OCI-LY7 (cell line): Measurements from ENCODE around the gene IQSEC1. TPM values are rescaled to one million over a fixed set of nuclear protein-coding genes. Genes with fewer than 3 reads are reported as not detected.

Experiments used
- BruUV-seq: library from RNA; stranded (reverse); fragments of 400-500 nt; replicated peaks from 2 replicates; lab custom pipeline; 2021; lab: Mats Ljungman, UMichigan
- CTCF ChIA-PET: fragments of 300-600 bp; sonication (Branson Sonifier 250); formaldehyde crosslinking; loops from one replicate; lab custom pipeline; 2022; ENCODE audit warnings: antibody characterized with exemption; ENCODE audit not compliant: unreplicated experiment; lab: Charles Lee
- POLR2A ChIA-PET: fragments of 300-600 bp; sonication (Branson Sonifier 250); formaldehyde crosslinking; loops from one replicate; lab custom pipeline; 2022; ENCODE audit warnings: antibody characterized with exemption; lab: Charles Lee
- DNase-seq: peaks from one replicate; pipeline ENCODE4 v3.0.0-alpha.2; 2015; ENCODE audit warnings: low spot score
- H2AFZ ChIP-seq: fragments of 200-600 bp; sonication (generic), shearing (Covaris generic); 2 replicates; pipeline ENCODE4 v1.6.1; 2014; ENCODE audit warnings: mild to moderate bottlenecking, antibody characterized with exemption, low read length, moderate library complexity
- H3K27ac ChIP-seq: fragments of 200-600 bp; sonication (generic); 2 replicates; pipeline ENCODE4 v1.5.1; 2014; ENCODE audit warnings: mixed run types, low read depth, mild to moderate bottlenecking, moderate library complexity, low read length, inconsistent platforms; ENCODE audit not compliant: poor library complexity, severe bottlenecking
- H3K36me3 ChIP-seq: fragments of 200-600 bp; sonication (generic); 2 replicates; pipeline ENCODE4 v1.6.1; 2014; ENCODE audit warnings: mild to moderate bottlenecking, antibody characterized with exemption, low read length, moderate library complexity, mixed read lengths; ENCODE audit not compliant: insufficient read depth
- H3K4me1 ChIP-seq: fragments of 200-600 bp; sonication (generic); 2 replicates; pipeline ENCODE4 v1.5.1; 2014; ENCODE audit warnings: mild to moderate bottlenecking, low read length; ENCODE audit not compliant: insufficient read depth, poor library complexity, severe bottlenecking
- H3K4me2 ChIP-seq: fragments of 200-600 bp; sonication (generic); 2 replicates; pipeline ENCODE4 v1.6.1; 2014; ENCODE audit warnings: mild to moderate bottlenecking, low read length
- H3K4me3 ChIP-seq: fragments of 200-600 bp; sonication (generic); 2 replicates; pipeline ENCODE4 v1.5.1; 2014; ENCODE audit warnings: mild to moderate bottlenecking, low read depth, low read length; ENCODE audit not compliant: poor library complexity, severe bottlenecking
- H3K79me2 ChIP-seq: fragments of 200-600 bp; sonication (generic); 2 replicates; pipeline ENCODE4 v1.6.1; 2016; ENCODE audit warnings: low read depth, mild to moderate bottlenecking, low read length, moderate library complexity, mixed read lengths; ENCODE audit not compliant: insufficient read depth
- H3K9me2 ChIP-seq: fragments of 200-600 bp; sonication (generic); 2 replicates; pipeline ENCODE4 v1.6.1; 2016; ENCODE audit warnings: mild to moderate bottlenecking, low read length, mixed read lengths; ENCODE audit not compliant: insufficient read depth
- H3K9me3 ChIP-seq: fragments of 200-600 bp; sonication (generic); 2 replicates; pipeline ENCODE4 v1.6.1; 2014; ENCODE audit warnings: mild to moderate bottlenecking, mixed run types, low read length, mixed read lengths
- H4K20me1 ChIP-seq: fragments of 200-600 bp; sonication (generic); 2 replicates; pipeline ENCODE4 v1.6.1; 2014; ENCODE audit warnings: mild to moderate bottlenecking, antibody characterized with exemption, low read length, moderate library complexity, mixed read lengths; ENCODE audit not compliant: insufficient read depth
- EZH2phosphoT487 ChIP-seq: fragments of 200-600 bp; sonication (generic); IDR thresholded peaks from 2 replicates; pipeline ENCODE4 v1.6.1; 2018; ENCODE audit warnings: low read depth, borderline replicate concordance, mild to moderate bottlenecking, mixed run types, antibody characterized with exemption, low read length, moderate library complexity, mixed read lengths
- intact Hi-C: fragments of 100-400 bp; cut with micrococcal nuclease; formaldehyde crosslinking; loops from one replicate; pipeline ENCODE4 v1.10.0; 2022; ENCODE audit not compliant: unreplicated experiment
- total RNA-seq, 2 experiments: library from RNA; depleted of rRNA in 1 of 2; stranded (reverse); fragments of >200 nt in 1 of 2; shearing (Covaris generic) in 1 of 2; gene quantifications; 2 replicates each; pipeline ENCODE4 v1.2.3, GENCODE V29; 2014 to 2022
- TF ChIP-seq, protein P1 (sequence below): fragments of 200-600 bp; sonication (generic); conservative IDR thresholded peaks from 2 replicates; pipeline ENCODE4 v1.5.1; 2014; ENCODE audit warnings: mild to moderate bottlenecking, antibody characterized with exemption, low read length, moderate library complexity, mixed read lengths

The IQSEC1 gene
- total RNA-seq, 2 experiments from 2014 or later: 25.2 to 70.1 TPM

DNA sequence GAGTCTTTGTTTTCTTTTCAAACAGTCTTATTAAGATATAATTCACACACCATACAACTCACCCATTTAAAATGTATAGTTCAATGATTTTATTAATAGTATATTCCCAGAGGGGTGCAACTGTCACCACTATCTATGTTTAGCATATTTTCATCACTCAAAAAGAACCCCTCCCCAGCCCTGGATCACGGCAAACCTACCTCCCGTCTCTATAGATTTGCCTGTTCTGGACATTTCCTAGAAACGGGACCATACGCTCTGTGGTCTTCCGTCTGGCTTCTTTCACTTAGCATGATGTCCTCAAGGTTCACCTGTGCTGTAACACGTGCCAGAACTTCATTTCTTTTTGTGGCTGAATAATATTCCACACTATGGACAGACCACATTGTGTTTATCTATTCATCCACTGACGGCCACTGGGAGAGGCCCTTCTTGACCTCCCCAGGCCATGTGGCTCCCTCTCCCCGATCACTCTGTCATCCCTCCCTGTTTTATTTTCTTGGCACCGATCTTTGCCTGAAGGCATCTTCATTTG lies 56.4 kb downstream of the IQSEC1 start:
- Histone ChIP-seq H3K4me3 (peak overlapping the region; percentile 64), H3K4me2 (peak overlapping the region; percentile 93), H3K9me3 (no peaks in the 10 kb centered on the region), H4K20me1 (no peaks in the 10 kb centered on the region), H3K9me2 (no peaks in the 10 kb centered on the region), H3K36me3 (peaks cover 13% of the 10 kb centered on the region), H3K27ac (peak overlapping the region; percentile 97), H3K4me1 (peaks cover 99% of the 10 kb centered on the region), H2AFZ (no peak overlapping the region), H3K79me2 (peaks cover 80% of the 10 kb centered on the region)
- POLR2A ChIA-PET: no interaction called here
- intact Hi-C loops: loop anchor here (1.0 to 10.0 kb wide), 5 partner anchors 56 to 1668 kb away; partner anchors contain the start of gene NUP210
- no peak for DNase-seq
- TF ChIP-seq EZH2phosphoT487: no peak
- TF ChIP-seq, protein P1, sequence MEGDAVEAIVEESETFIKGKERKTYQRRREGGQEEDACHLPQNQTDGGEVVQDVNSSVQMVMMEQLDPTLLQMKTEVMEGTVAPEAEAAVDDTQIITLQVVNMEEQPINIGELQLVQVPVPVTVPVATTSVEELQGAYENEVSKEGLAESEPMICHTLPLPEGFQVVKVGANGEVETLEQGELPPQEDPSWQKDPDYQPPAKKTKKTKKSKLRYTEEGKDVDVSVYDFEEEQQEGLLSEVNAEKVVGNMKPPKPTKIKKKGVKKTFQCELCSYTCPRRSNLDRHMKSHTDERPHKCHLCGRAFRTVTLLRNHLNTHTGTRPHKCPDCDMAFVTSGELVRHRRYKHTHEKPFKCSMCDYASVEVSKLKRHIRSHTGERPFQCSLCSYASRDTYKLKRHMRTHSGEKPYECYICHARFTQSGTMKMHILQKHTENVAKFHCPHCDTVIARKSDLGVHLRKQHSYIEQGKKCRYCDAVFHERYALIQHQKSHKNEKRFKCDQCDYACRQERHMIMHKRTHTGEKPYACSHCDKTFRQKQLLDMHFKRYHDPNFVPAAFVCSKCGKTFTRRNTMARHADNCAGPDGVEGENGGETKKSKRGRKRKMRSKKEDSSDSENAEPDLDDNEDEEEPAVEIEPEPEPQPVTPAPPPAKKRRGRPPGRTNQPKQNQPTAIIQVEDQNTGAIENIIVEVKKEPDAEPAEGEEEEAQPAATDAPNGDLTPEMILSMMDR: no peak
- no TSS peak for BruUV-seq
- CTCF ChIA-PET: no interaction called here

DNA sequence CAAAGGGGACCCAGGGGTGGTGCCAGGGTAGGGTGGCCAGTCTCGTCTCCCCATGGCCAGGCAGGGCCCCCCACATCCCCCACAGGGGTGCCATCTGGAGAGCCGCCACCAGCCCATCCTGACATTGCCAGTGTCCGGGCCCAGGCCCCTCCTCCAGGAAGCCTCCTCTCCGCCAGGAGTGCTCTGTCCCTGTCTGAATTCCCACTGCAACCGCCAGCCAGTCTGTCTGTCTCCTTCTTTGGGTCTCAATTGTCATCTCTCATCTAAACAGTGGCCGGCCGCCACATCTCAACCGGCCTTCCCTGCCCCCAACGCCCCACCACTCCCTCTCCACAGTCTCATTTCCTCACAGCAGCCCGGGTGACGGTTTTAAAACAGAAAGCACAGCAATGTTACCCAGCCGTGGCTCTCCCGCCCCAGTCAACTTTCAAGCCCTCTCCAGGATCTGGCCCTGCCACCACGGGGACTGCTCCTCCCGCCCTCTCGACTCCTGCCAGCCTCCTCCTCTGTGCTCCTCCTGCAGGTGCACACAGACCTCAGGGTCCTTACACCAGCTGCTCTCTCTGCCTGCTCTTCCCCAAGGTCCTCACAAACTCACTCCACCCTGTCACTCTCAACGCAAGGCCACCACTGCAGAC lies 57.0 kb downstream of the IQSEC1 start:
- Histone ChIP-seq H3K4me1 (peaks cover 99% of the 10 kb centered on the region), H3K27ac (peak overlapping the region; percentile 97), H3K4me3 (peak overlapping the region; percentile 64), H3K9me2 (no peaks in the 10 kb centered on the region), H3K79me2 (peaks cover 78% of the 10 kb centered on the region), H3K9me3 (no peaks in the 10 kb centered on the region), H3K4me2 (peak overlapping the region; percentile 93), H3K36me3 (peaks cover 13% of the 10 kb centered on the region), H2AFZ (no peak overlapping the region), H4K20me1 (no peaks in the 10 kb centered on the region)
- BruUV-seq: no TSS peak
- TF ChIP-seq EZH2phosphoT487: no peak
- TF ChIP-seq, protein P1: no peak; the same call in 1 of the 2 replicates
- POLR2A ChIA-PET: interaction anchor here (1.3 to 6.2 kb wide), 3 partner anchors 12 to 55 kb away, joined by 3 to 34 read pairs (median 19); no protein-coding TSS in a partner anchor
- intact Hi-C loops: loop anchor here (1.0 to 10.0 kb wide), 5 partner anchors 56 to 1669 kb away; partner anchors contain the start of gene NUP210
- CTCF ChIA-PET: no interaction called here
- DNase-seq: peak; percentile 92
